GM19467 (cell line): ENCODE data around the gene ATG2B.
"Not testable (repeated sequence)": the region's sequence is repeated elsewhere in the genome, so short reads cannot be mapped to it uniquely, and the experiment has no call there.

Experiments
- ATAC-seq: cut with Tn5 transposase; IDR thresholded peaks from one replicate; pipeline ENCODE4 v1.9.1; 2021; ENCODE audit warnings: mild to moderate bottlenecking, moderate library complexity; ENCODE audit not compliant: unreplicated experiment

Gene ATG2B

DNA sequence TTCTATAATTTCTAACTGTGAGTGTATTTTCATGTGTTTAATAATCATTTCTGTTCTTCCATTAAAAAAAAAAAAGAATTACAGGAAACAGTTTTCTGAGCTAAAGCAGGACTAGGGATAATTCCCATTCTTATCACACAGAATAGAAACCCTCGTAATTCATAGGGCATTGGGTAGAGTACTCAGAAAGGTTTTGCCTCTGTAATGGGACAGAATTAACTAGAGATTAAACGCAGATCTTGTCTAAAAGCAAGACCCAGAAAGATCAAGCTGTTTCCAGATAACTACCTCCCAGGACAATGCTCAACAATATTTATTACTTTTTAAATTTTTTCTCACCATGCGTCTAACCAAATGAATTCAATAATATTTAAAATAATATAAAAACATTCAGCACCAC lies 10.4 kb upstream of the ATG2B start:
- ATAC-seq, result no peak

DNA sequence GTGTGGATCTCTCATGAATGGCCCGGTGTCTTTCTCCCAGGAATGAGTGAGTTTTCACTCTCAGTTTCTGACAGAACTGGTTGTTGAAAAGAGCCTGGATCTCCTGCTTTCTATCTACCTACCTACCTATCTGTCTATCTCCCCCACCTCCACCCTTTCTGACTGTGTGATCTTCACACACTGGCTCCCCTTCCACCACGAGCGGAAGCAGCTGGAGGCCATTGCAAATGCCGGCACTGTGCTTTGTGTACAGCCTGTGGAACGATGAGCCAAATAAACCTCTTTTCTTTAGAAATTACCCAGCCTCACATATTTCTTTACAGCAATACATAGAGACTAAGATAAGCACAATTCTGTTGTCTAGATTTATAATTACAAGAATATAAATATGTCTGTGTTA lies 7.4 kb upstream of the ATG2B start:
- ATAC-seq, result no peak

DNA sequence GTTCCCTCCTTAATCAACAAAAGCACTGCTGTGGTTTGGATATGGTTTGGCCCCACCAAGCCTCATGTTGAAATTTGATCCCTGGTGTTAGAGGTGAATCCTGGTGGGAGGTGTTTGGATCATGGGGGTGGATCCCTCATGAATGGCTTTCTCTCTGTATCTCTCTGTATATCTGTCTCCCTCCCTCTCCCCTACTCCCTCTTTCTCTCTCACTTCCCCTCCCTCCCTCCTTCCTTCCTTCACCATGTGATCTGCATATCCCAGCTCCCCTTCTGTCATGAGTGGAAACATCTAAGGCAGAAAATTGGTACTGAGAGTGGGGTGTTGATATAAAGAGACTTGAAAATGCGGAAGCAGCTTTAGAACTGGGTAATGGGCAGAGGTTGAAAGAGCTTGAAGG lies 5.4 kb upstream of the ATG2B start:
- ATAC-seq, result no peak

DNA sequence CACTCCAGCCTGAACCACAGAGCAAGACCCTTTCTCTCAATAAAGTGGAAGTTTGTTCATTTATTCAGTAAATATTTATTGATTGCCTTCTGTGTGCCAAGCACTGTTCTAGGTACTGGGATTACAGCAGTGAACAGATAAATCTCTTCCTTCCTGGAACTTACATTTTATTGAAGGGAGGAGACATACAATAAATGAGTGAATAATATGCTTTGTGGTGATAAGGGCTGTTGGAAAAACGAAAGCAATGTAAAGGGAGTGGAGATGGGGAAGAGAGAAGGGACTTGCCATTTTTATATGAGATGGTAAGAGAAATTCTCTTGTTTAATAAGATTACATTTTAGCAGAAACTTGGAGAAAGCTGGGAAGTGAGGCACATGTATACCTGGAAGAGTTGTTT lies 1.8 kb upstream of the ATG2B start:
- no peak for ATAC-seq

DNA sequence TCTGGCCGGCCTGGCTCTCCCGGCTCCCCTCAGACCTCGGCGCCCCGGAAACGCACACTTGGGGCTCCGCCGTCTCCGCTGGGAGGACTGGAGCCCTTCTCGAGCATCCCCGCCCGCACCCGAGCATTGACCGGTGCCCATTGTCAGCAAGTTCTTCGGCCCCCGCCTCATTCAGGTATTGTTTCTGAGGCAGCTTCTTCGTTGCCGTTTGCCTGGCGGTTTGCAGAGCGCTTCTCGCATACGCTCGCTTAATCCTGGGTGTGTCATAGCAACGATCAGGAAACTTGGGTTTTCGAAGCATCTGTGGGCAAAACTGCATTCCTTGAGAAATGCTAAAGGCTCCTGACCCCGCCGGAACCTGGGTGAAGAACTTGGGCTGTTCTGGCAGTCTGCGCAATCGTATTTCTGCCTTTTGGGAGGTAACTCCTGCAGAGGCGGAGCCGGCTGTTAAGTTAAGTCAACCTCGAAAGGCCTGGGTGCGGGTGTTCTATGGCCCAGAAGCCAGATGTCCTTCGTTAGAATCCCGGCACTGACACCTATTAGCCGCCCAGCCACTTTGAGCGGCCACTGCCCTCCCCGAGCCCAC lies 703 bp upstream of the ATG2B start:
- peak; percentile 19 for ATAC-seq

DNA sequence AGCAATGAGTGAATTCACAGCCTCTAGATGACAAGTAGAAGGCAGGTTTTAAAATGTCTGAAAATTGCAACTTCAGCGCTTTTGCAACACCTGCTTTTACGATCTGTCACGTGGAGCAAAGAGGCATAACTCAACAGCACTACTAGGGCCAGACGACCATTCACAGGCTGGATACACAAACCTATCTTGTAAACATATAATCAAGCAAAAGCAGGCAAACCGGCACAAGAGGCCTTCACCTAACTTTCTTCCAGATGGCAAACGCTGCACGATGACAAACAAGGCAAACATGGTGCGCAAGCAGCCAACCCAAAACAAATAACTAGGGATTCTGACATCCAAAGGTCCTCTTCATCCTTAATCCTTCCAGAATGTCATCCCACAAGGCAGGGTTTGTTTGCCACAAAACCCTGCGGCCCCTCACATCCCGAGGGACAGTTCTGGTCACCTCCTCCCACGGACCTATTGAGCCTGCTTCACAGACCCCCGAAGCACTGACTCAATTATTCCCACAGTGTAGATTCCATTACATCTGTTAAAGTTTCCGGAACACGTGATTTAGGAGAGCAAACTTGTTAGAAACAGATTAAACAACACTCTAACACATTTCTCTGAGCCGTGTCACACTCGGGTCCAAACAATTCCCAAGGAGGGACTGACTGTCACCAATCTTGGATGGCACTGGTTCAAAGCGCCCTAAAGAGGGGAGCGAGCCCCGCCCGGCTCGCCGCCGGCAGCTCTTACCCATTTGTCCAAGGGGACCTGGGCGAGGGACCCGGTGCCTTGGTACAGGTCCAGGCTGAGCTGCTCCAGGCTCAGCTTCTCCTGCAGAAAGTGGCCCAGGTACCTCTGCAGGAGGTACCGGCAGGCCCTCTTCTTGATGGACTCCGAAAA lies 823 bp downstream of the ATG2B start:
- ATAC-seq, result peak; percentile 4

DNA sequence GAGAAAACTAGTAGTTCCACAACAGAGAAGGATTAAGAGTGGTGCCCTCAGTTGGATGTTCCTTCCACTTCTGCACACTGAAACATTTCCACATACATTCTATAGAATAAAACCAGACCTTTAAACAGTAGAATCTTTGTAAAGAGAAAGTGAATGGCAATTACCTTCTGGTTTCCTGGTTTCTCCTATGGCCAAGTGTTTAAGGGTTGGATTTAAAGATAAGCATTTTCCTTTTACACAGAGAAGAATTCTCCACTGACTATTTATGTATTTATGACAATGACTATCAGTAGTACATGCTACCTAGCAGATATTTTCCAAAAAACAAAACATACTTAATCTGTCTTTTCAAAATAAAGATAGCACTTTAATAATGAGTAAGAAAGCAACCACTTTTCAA lies 3.2 kb downstream of the ATG2B start:
- ATAC-seq, result no peak

DNA sequence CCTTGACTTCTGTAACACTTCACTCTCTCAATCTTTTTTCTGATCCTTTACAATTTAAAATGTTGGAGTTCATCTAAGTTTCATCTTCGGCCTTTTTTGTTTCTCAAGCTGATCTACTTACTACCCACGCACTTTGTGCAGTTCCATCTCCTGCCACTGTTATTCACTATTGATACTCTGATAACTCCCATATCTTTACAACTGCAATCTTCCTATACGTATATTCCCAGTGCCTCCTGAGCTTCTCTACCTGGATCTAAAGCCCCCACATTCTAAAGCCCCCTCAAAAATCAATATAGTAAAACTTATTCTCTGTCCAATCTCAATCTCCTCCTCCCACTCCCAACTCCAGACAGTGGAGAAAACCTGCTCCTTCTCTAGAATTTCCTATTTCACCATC lies 5.9 kb downstream of the ATG2B start:
- no peak for ATAC-seq

DNA sequence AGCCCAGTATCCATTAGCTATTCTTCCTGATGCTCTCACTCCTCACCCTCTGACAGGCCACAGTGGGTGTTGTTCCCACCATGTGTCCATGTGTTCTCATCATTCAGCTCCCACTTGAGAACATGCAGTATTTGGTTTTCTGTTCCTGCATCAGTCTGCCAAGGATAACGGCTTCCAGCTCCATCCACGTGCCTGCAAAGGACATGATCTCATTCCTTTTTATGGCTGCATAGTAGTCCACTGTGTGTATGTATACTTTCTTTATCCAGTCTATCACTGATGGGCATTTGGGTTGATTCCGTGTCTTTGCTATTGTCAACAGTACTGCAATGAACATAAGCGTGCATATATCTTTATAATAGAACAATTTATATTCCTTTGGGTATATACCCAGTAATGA lies 8.9 kb downstream of the ATG2B start:
- ATAC-seq, result no peak

DNA sequence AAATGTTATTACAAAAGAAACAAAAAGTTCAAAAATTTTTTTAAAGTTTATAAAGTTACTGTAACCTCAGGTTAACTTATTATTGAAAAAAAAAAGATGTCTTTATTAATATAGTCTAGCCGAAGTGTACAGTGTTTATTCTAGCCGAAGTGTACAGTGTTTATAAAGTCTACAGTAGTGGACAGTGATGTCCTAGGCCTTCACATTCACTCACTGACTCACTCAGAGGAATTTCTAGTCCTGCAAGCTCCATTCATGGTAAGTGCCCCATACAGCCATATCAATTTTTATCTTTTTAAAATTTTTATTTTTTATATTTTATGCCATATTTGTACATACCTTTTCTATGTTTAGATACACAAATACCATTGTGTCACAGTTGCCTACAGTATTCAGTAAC lies 10.4 kb downstream of the ATG2B start:
- ATAC-seq, result no peak

DNA sequence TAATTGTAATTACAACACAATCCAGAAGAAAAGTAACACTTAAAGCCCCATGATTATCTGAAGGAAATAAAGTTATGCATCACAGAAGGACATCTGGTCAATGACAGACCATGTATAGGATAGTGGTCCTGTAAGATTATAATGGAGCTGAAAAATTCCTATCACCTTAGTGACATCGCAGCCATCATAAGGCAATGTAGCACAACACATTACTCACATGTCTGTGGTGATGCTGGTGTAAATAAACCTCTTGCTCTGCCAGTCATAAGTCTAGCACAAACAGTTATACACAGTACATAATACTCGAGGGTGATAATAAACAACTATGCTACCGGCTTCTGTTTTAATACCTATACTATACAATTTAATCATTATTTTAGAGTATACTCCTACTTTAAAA lies 11.2 kb downstream of the ATG2B start:
- no peak for ATAC-seq

DNA sequence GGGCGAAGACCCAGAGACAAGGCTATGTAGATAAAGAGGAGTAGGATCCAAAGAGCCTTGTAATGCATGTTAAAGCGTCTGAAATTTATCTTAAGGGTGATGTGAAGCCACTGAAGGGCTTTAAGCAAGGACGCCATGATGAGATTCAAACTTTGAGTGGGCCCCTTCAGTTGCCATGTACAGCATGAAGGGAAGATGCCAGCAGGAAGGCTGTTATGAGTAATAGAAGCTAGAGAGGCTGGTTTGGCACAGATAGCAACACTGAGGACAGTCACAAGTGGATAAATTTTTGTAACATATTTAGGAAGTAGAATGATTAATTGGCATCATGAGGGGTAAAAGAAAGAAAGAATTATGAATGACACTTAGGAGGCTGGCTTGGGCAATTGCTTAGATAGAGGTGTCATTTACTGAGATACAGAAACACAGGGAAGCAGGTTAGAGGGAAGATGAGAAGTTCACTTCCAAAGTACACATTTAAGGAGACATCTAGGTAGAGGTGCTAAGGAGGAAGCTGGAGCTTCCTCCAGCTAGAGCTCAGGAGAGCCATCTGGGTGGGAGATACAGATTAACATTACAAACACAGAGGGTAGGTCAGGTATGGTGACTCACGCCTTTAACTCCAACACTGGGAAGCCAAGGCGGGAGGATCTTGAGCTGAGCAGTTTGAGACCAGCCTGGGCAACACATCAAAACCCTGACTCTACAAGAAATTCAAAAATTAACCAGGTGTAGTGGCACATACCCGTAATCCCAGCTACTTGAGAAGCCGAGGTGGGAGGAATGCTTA lies 13.7 kb downstream of the ATG2B start:
- ATAC-seq, result no peak

DNA sequence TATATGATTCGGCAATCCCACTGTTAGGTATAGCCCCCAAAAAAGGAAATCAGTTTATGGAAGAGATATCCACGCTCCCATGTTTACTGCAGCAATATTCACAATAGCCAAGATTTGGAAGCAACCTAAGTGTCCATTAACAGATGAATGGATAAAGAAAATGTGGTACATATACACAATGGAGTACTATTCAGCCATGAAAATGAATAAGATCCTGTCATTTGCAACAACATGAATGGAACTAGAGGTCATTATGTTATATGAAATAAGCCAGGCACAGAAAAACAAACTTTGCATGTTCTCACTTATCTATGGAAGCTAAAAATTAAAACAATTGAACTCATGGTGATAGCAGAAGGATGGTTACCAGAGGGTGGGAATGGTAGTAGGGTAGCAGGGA lies 15.2 kb downstream of the ATG2B start:
- ATAC-seq, result not testable (repeated sequence)

DNA sequence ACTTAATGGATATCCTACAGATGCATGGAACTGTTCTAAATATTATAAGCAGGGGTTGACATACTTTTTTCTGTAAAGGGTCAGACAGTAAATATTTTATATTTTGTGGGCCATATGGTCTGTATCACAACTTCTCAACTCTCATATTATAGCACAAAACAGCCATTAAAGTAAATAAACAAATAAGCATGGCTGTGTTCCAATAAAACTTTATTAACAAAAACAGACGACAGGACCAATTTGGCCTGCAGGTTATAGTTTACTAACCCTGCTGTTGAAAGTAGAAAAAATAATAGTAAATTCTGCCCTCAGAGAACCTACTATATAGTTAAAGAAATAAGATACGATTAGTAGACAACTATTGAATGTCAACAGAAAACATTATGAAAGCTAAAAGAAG lies 17.5 kb downstream of the ATG2B start:
- no peak for ATAC-seq

DNA sequence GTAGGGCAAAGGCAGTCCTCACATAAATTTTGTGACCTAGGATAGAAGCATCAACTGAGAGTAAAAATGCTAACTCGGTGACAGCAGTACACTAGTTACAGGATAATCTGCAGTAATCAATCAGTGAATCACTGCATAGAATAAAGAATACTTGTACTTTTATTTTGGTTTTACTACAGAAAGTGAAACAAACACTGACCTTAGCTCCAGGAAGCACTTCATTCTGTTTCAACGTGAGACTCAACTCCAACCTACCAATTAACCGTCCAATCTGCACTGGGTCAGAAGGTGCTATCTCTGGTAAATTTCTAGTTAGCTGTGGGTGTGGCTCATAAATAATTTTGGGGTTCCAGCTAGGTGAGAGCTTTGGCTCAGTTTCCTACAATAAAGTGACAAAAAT lies 21.8 kb downstream of the ATG2B start:
- no peak for ATAC-seq

DNA sequence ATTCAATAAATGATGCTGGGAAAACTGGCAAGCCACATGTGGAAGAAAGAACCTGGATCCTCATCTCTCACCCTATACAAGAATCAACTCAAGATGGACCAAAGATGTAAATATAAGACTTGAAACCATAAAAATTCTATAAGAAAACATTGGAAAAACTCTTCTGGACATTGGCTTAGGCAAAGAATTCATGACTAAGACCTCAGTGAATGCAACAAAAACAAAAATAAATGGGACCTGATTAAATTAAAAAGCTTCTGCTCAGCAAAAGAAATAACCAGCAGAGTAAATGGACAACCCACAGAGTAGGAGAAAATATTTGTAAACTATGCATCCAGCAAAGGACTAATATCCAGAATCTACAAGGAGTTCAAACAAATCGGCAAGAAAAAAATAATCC lies 24.6 kb downstream of the ATG2B start:
- ATAC-seq, result no peak

DNA sequence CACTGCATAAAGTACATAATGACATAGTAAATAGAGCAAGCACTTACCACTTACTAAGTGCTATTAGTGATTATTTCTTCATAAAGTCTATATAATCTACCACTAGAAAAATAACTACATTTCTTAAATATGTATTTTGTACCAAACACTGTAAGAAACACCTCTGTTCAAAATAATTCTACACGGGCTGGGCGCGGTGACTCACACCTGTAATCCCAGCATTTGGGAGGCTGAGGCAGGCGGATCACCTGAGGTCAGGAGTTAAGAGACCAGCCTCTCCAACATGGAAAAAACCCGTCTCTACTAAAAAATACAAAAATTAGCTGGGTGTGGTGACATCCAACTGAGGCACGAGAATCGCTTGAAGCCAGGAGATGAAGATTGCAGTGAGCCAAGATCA lies 38.9 kb downstream of the ATG2B start:
- ATAC-seq, result no peak

DNA sequence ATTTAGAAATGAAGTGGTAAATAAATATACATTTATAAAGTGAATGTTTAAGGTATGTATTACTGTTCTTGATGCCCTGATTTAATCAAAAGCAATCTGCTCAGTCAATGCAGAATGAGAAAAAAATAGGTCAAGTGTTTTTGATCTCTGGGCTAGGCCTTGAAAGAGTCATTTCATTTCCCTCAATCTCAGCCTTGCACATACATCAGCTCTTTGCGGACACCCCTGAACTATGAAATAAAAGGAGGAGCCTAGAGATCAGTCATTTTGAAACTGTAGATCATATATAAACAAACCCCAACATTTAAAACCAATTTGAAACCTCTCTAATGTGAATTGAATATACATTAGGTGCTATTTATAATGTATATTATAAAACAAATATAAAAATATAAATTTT lies 42.5 kb downstream of the ATG2B start:
- no peak for ATAC-seq

DNA sequence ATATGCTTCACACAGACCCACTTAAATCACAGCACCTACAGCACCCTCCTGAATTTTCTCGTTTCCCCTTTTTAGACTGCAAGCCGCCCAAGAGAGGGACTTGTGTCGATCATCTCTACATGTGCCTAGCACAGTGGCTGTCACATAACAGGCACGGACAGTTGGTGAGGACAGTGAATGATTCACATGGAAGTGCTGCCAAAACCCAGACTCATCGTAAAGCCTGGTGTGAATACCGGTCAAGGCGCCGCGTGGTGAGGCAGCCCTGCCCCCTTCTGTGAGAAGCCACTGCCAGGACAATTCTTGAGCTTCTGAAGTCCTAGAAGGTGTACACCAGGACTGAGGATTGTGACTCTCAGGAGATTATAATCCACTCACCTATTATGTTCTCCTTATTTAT lies 44.3 kb downstream of the ATG2B start:
- ATAC-seq, result no peak

DNA sequence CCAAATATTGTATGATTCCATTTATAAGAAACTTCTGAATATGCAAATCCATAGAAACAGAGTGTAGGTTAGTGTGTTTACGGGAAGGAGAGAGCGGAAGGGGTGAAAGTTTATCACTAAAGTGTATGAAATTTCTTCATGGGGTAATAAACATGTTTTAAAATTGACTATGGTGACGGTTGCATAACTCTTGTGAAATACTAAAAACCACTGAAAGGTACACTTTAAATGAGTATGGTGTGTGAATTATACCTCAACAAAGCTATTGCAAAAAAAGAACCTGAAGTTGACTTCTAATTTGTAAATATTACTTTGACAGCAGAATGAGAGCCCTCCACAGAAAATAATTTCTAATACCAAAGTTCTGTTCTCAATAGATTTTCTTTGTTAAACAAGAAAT lies 47.1 kb downstream of the ATG2B start:
- ATAC-seq, result no peak

DNA sequence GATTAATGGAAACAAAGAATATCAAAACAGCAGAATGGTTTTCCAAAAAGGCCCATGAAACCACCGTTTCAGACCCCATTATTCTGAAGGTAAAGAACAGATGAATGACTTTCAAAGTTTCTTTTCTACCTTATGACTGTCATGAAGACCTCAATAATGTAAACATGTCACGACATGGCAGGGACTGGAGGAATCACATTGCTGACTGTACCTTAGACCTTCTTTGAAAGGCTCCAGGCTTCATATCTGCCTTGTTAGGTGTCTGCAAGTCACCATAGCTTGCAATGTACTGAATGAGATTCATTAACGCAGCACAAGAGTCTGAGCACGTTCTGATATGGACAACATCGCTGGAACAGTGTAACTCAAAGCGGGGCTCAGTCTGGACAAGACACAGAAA lies 52.2 kb downstream of the ATG2B start:
- no peak for ATAC-seq

DNA sequence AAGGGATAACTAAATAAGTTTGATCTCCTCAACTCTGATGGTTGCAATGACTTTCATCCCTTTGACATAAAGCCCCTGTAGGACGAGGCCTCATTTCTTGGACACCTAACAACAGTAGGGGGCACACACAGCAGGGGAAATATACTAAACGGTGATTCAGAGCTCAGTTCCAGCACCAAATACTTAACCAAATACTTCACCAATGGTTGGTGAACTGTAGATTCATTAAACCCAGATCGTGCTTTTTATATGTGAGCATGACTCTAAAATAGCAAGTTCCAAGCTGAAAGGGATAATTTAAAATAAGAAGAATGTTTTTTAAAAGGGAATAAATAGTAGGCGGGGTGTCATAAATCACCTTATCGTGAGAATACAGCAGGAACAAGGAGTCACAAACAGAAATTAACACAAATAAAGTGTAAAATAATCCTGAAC lies 53.2 kb downstream of the ATG2B start:
- ATAC-seq, result no peak
